ENCODE measurements around the gene PSMD13. TPM values are rescaled to one million over a fixed set of nuclear protein-coding genes. Genes with fewer than 3 reads are reported as not detected.

Gene PSMD13
- total RNA-seq, 1 donor from 2014 or later: 258 TPM

GRCh38 chr11:269146-269890, 32.5 kb downstream of the PSMD13 start:
- peak overlapping the region; percentile 97 for H3K27ac Mint-ChIP-seq
- H3K9me3 Mint-ChIP-seq: no peaks in the 10 kb centered on the region
- no peaks in the 10 kb centered on the region for H3K36me3 Mint-ChIP-seq (ENCODE audit: low read depth)
- peak overlapping the region; percentile 89 for H3K4me3 Mint-ChIP-seq (ENCODE audit: low read depth)
- DNase-seq (ENCODE audit: low spot score): peak; percentile 55
- intact Hi-C loops (cut with micrococcal nuclease): loop anchor here (1.0 to 5.0 kb wide), 4 partner anchors 33 to 88 kb away; partner anchors contain the start of genes PSMD13 and SIRT3
- peaks cover 8% of the 10 kb centered on the region for H3K27me3 Mint-ChIP-seq (ENCODE audit: low read depth)
- H3K4me1 Mint-ChIP-seq (ENCODE audit: low read depth): peaks cover 34% of the 10 kb centered on the region

- Mint-ChIP-seq H3K9me3 (no peaks in the 10 kb centered on the region), H3K27me3 (ENCODE audit: low read depth) (peaks cover 12% of the 10 kb centered on the region), H3K4me3 (ENCODE audit: low read depth) (no peak overlapping the region), H3K27ac (no peak overlapping the region), H3K36me3 (ENCODE audit: low read depth) (no peaks in the 10 kb centered on the region), H3K4me1 (ENCODE audit: low read depth) (peaks cover 34% of the 10 kb centered on the region)
- no peak for DNase-seq (ENCODE audit: low spot score)
- intact Hi-C loops (cut with micrococcal nuclease): no loop called here
Observed at GRCh38 chr11:270451-271318, 33.9 kb downstream of the PSMD13 start.

GRCh38 chr11:271319-271715, 34.5 kb downstream of the PSMD13 start:
- intact Hi-C loops (cut with micrococcal nuclease): no loop called here
- DNase-seq (ENCODE audit: low spot score): no peak
- no peak overlapping the region for H3K4me3 Mint-ChIP-seq (ENCODE audit: low read depth)
- H3K9me3 Mint-ChIP-seq: peaks cover 5% of the 10 kb centered on the region
- peaks cover 5% of the 10 kb centered on the region for H3K36me3 Mint-ChIP-seq (ENCODE audit: low read depth)
- H3K4me1 Mint-ChIP-seq (ENCODE audit: low read depth): peaks cover 34% of the 10 kb centered on the region
- no peak overlapping the region for H3K27ac Mint-ChIP-seq
- peaks cover 18% of the 10 kb centered on the region for H3K27me3 Mint-ChIP-seq (ENCODE audit: low read depth)

GRCh38 chr11:272195-272930, 35.6 kb downstream of the PSMD13 start:
- H3K4me1 Mint-ChIP-seq (ENCODE audit: low read depth): peaks cover 33% of the 10 kb centered on the region
- no peak for DNase-seq (ENCODE audit: low spot score)

GRCh38 chr11:272931-273198, 36.1 kb downstream of the PSMD13 start:
- Mint-ChIP-seq H3K4me3 (ENCODE audit: low read depth) (no peak overlapping the region), H3K4me1 (ENCODE audit: low read depth) (peaks cover 35% of the 10 kb centered on the region), H3K27ac (no peak overlapping the region), H3K27me3 (ENCODE audit: low read depth) (peaks cover 28% of the 10 kb centered on the region), H3K36me3 (ENCODE audit: low read depth) (peaks cover 16% of the 10 kb centered on the region), H3K9me3 (peaks cover 11% of the 10 kb centered on the region)
- no peak for DNase-seq (ENCODE audit: low spot score)
- intact Hi-C loops (cut with micrococcal nuclease): no loop called here

More at GRCh38 chr11:272195-272930, 35.6 kb downstream of the PSMD13 start:
- H3K36me3 Mint-ChIP-seq (ENCODE audit: low read depth): peaks cover 11% of the 10 kb centered on the region
- peaks cover 11% of the 10 kb centered on the region for H3K9me3 Mint-ChIP-seq
- intact Hi-C loops (cut with micrococcal nuclease): no loop called here
- H3K27me3 Mint-ChIP-seq (ENCODE audit: low read depth): peaks cover 25% of the 10 kb centered on the region
- H3K4me3 Mint-ChIP-seq (ENCODE audit: low read depth): no peak overlapping the region
- no peak overlapping the region for H3K27ac Mint-ChIP-seq

GRCh38 chr11:276219-276618, 39.4 kb downstream of the PSMD13 start:
- intact Hi-C loops (cut with micrococcal nuclease): no loop called here
- no peak overlapping the region for H3K27ac Mint-ChIP-seq
- H3K27me3 Mint-ChIP-seq (ENCODE audit: low read depth): peaks cover 39% of the 10 kb centered on the region

GRCh38 chr11:278001-278951, 41.5 kb downstream of the PSMD13 start, which contains the start of gene NLRP6:
Gene NLRP6 (plus strand): TSS chr11:278407. CDS start chr11:278570, 163 bp downstream.
- Mint-ChIP-seq H3K27ac (peak within 1 kb of the TSS; percentile 10), H3K36me3 (ENCODE audit: low read depth) (peaks cover 24% of the 10 kb centered on the region), H3K4me1 (ENCODE audit: low read depth) (peaks cover 32% of the 10 kb centered on the region), H3K27me3 (ENCODE audit: low read depth) (peaks cover 53% of the 10 kb centered on the region), H3K4me3 (ENCODE audit: low read depth) (peak within 1 kb of the TSS; percentile 79), H3K9me3 (peaks cover 11% of the 10 kb centered on the region)
- intact Hi-C loops (cut with micrococcal nuclease): no loop called here
- no peak for DNase-seq (ENCODE audit: low spot score)

More at GRCh38 chr11:276219-276618, 39.4 kb downstream of the PSMD13 start:
- peaks cover 11% of the 10 kb centered on the region for H3K9me3 Mint-ChIP-seq
- peaks cover 22% of the 10 kb centered on the region for H3K4me1 Mint-ChIP-seq (ENCODE audit: low read depth)
- no peak for DNase-seq (ENCODE audit: low spot score)
- peaks cover 16% of the 10 kb centered on the region for H3K36me3 Mint-ChIP-seq (ENCODE audit: low read depth)
- no peak overlapping the region for H3K4me3 Mint-ChIP-seq (ENCODE audit: low read depth)

GRCh38 chr11:279040-279965, 42.5 kb downstream of the PSMD13 start:
- intact Hi-C loops (cut with micrococcal nuclease): no loop called here
- DNase-seq (ENCODE audit: low spot score): no peak
- peaks cover 37% of the 10 kb centered on the region for H3K4me1 Mint-ChIP-seq (ENCODE audit: low read depth)
- H3K36me3 Mint-ChIP-seq (ENCODE audit: low read depth): peaks cover 24% of the 10 kb centered on the region
- H3K9me3 Mint-ChIP-seq: peaks cover 11% of the 10 kb centered on the region
- peak overlapping the region; percentile 79 for H3K4me3 Mint-ChIP-seq (ENCODE audit: low read depth)
- no peak overlapping the region for H3K27ac Mint-ChIP-seq
- peaks cover 55% of the 10 kb centered on the region for H3K27me3 Mint-ChIP-seq (ENCODE audit: low read depth)

GRCh38 chr11:279966-280705, 43.4 kb downstream of the PSMD13 start:
- intact Hi-C loops (cut with micrococcal nuclease): no loop called here
- DNase-seq (ENCODE audit: low spot score): peak; percentile 50

GRCh38 chr11:280706-281485, 44.1 kb downstream of the PSMD13 start:
- peaks cover 52% of the 10 kb centered on the region for H3K27me3 Mint-ChIP-seq (ENCODE audit: low read depth)
- peaks cover 40% of the 10 kb centered on the region for H3K4me1 Mint-ChIP-seq (ENCODE audit: low read depth)
- H3K4me3 Mint-ChIP-seq (ENCODE audit: low read depth): peak overlapping the region; percentile 72
- DNase-seq (ENCODE audit: low spot score): no peak
- no peak overlapping the region for H3K27ac Mint-ChIP-seq
- peaks cover 11% of the 10 kb centered on the region for H3K9me3 Mint-ChIP-seq
- intact Hi-C loops (cut with micrococcal nuclease): no loop called here
- H3K36me3 Mint-ChIP-seq (ENCODE audit: low read depth): peaks cover 23% of the 10 kb centered on the region

More at GRCh38 chr11:279966-280705, 43.4 kb downstream of the PSMD13 start:
- Mint-ChIP-seq H3K36me3 (ENCODE audit: low read depth) (peaks cover 24% of the 10 kb centered on the region), H3K27ac (no peak overlapping the region), H3K9me3 (peaks cover 11% of the 10 kb centered on the region), H3K4me3 (ENCODE audit: low read depth) (peak overlapping the region; percentile 70), H3K27me3 (ENCODE audit: low read depth) (peaks cover 51% of the 10 kb centered on the region), H3K4me1 (ENCODE audit: low read depth) (peaks cover 37% of the 10 kb centered on the region)
